ENCODE results near the gene FATE1. TPM values are rescaled to one million over a fixed set of nuclear protein-coding genes. Genes with fewer than 3 reads are reported as not detected.

The FATE1 gene, protein sequence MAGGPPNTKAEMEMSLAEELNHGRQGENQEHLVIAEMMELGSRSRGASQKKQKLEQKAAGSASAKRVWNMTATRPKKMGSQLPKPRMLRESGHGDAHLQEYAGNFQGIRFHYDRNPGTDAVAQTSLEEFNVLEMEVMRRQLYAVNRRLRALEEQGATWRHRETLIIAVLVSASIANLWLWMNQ
- not detected for total RNA-seq

DNA sequence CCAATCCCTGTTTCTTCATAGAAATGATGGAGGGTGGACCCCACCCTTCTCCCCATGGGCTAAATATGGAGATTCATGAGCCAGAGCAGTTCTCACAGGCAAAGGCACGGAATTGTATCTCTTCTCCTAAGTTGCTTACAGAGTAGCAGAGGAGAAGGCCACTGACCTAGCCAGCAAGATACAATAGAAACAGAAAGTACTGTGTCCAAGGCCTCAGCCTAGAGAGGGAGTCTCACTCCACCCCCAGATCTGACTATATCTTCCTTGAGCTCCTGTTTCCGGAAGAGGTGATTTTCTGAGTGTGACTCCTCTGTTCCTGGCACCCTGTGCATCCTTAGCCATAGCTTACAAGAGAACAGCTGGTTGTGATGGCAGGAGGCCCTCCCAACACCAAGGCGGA, at the start of gene FATE1:
Gene FATE1, plus strand, starts transcription at position 284 of the 400 bp plus-strand sequence. Its CDS starts 85 bp downstream, at position 369.
- Histone ChIP-seq H3K4me1 (no peaks in the 10 kb centered on the region), H3K27me3 (no peaks in the 10 kb centered on the region), H3K4me3 (no peak within 1 kb of the TSS), H3K9me3 (no peaks in the 10 kb centered on the region), H3K36me3 (no peaks in the 10 kb centered on the region), H3K27ac (no peak within 1 kb of the TSS)
- no peak for DNase-seq
- TF ChIP-seq, protein P1, sequence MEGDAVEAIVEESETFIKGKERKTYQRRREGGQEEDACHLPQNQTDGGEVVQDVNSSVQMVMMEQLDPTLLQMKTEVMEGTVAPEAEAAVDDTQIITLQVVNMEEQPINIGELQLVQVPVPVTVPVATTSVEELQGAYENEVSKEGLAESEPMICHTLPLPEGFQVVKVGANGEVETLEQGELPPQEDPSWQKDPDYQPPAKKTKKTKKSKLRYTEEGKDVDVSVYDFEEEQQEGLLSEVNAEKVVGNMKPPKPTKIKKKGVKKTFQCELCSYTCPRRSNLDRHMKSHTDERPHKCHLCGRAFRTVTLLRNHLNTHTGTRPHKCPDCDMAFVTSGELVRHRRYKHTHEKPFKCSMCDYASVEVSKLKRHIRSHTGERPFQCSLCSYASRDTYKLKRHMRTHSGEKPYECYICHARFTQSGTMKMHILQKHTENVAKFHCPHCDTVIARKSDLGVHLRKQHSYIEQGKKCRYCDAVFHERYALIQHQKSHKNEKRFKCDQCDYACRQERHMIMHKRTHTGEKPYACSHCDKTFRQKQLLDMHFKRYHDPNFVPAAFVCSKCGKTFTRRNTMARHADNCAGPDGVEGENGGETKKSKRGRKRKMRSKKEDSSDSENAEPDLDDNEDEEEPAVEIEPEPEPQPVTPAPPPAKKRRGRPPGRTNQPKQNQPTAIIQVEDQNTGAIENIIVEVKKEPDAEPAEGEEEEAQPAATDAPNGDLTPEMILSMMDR (IDR thresholded peaks at IDR 0.05) = no peak
- TF ChIP-seq POLR2A (IDR thresholded peaks at IDR 0.05) = no peak

DNA sequence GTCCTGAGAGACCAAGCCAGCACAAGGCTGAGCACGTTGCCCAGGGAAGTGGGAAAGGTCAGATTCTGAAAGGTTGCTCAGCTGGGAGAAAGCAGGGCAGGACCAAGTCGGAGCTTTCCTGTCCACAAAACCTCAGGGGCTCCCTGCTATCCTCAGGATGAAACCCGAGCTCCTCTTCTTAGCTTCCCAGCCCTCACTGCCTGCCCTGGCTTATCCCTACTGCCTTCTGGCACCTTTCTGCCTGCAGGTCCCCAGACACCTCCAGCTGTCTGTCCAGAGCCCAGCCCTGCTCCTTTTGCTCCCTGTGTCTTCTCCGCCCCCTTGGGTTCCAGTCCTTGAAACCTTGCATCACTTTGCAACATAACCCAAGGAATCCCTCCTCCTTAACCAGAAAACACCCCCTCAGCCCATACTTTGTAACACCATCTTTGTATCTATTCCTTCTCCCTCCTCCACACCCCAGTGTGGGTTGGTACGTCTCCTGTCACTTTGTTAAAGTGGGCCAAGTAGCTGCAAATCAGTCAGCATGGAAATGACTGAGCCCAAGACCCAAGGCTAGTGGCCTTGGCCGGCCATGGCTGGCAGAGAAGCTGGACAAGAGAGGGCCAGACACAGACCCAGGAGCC, 40.6 kb upstream of the FATE1 start:
- H3K4me1 ChIP-seq = no peaks in the 10 kb centered on the region
- no peaks in the 10 kb centered on the region for H3K36me3 ChIP-seq
- TF ChIP-seq POLR2A (IDR thresholded peaks at IDR 0.05) = no peak
- TF ChIP-seq, protein P1 (IDR thresholded peaks at IDR 0.05) = no peak
- no peaks in the 10 kb centered on the region for H3K27me3 ChIP-seq
- no peak for DNase-seq
- H3K4me3 ChIP-seq = no peak overlapping the region
- H3K9me3 ChIP-seq = no peaks in the 10 kb centered on the region
- no peak overlapping the region for H3K27ac ChIP-seq

DNA sequence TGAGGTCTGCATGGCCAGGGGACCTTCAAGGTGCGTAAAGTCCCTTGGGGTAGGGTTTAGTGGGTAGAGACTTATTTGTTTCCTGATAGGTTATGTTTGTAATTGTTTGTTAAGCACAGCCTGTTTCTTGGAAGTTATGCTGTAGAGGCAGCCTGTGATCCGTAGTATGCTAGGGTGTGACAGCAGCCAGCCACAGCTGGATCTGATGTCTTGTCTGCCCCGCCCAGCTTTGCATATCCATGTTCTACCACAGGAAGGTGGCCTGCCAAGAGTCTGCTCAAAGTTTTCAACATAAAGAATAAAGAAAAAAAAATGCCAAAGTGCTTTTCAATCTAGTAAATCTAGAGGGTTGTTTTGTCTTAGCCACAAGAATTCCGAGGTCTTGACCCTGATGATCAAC, 39.6 kb upstream of the FATE1 start:
- Histone ChIP-seq H3K4me3 (no peak overlapping the region), H3K27ac (no peak overlapping the region), H3K27me3 (no peaks in the 10 kb centered on the region), H3K36me3 (no peaks in the 10 kb centered on the region), H3K9me3 (no peaks in the 10 kb centered on the region), H3K4me1 (no peaks in the 10 kb centered on the region)
- TF ChIP-seq POLR2A (IDR thresholded peaks at IDR 0.05) = no peak
- no peak for DNase-seq

DNA sequence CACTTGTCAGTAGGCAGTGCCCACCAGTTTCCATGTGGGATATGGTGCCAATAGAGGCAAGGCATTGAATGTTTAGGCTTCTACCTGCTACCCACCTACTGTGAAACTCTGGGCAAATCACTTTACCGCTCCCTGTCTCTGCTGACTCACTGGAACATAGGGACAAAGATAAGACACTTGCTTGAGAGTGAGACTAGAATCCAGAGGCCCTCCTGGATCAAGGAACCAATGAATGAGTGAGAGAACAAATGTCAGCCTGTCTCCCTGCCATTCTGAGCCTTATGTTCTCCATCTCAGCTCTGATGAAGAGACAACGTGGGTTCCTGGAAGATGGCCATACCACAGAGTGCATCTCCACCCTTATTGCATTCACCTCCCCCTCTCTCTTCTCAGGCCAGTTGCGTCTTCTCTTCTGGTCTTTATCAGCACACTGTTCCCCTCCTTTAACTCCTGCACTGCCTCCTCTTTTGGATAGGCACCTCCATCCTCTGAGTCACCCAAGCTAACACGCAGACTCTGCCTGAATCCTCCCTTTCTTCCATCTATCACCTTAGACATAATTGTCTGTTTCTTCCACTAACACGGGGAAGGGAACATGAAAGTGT, 35.9 kb upstream of the FATE1 start:
- H3K4me1 ChIP-seq = no peaks in the 10 kb centered on the region
- DNase-seq = no peak
- no peak for TF ChIP-seq POLR2A (IDR thresholded peaks at IDR 0.05)
- TF ChIP-seq, protein P1 (IDR thresholded peaks at IDR 0.05) = no peak
- H3K9me3 ChIP-seq = no peaks in the 10 kb centered on the region
- H3K27ac ChIP-seq = no peak overlapping the region
- H3K27me3 ChIP-seq = no peaks in the 10 kb centered on the region
- H3K4me3 ChIP-seq = no peak overlapping the region
- no peaks in the 10 kb centered on the region for H3K36me3 ChIP-seq

DNA sequence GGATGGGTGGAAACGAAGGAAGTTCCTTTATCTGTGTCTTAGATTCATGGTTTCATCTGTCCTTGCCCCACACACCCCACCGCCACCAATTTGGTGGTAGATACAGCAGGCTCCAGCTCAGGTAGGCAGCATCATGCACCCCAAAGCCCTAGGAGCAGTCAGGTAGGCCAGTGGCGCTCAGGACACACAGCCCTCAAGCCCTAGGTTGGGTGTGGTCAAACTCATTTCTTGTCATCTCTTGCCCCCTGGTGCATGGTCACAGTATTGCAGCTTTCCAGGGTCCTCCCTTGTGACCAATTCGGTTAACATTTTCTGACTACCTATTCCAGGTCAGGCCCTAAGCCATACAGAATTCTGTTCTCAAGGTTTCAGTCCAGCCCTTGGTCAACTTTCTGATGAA, 35.0 kb upstream of the FATE1 start:
- no peaks in the 10 kb centered on the region for H3K27me3 ChIP-seq
- no peak overlapping the region for H3K27ac ChIP-seq
- peak in 2 of 3 donors; percentile 29 to 67 for DNase-seq
- no peak overlapping the region for H3K4me3 ChIP-seq
- no peaks in the 10 kb centered on the region for H3K36me3 ChIP-seq
- H3K4me1 ChIP-seq = no peaks in the 10 kb centered on the region
- TF ChIP-seq, protein P1 (IDR thresholded peaks at IDR 0.05) = peak in 5 of 6 experiments; percentile 22 to 56 (median 49)
- TF ChIP-seq POLR2A (IDR thresholded peaks at IDR 0.05) = no peak
- H3K9me3 ChIP-seq = no peaks in the 10 kb centered on the region

DNA sequence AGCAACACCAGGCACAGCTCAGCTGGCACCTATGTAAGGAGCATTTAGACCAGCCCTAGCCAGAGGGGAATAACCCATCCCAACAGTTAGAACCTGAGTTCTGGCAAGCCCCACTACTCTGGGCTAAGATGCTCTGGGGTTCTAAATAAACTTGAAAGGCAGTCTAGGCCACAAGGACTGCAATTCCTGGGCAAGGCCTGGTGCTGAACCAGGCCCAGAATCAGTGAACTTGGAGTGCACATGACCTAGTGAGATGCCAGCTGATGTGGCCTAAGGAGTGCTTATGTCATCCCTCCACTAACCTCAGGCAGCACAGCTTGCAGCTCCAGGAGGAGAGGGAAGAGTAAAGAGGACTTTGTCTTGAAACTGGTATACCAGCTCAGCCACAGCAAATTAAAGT, 28.2 kb upstream of the FATE1 start:
- no peaks in the 10 kb centered on the region for H3K36me3 ChIP-seq
- no peak overlapping the region for H3K27ac ChIP-seq
- no peak for DNase-seq
- H3K9me3 ChIP-seq = no peaks in the 10 kb centered on the region
- H3K27me3 ChIP-seq = no peaks in the 10 kb centered on the region
- TF ChIP-seq POLR2A (IDR thresholded peaks at IDR 0.05) = no peak
- TF ChIP-seq, protein P1 (IDR thresholded peaks at IDR 0.05) = no peak
- H3K4me1 ChIP-seq = no peaks in the 10 kb centered on the region
- no peak overlapping the region for H3K4me3 ChIP-seq
